ENCODE data around the gene SDSL. TPM values are rescaled to one million over a fixed set of nuclear protein-coding genes. Genes with fewer than 3 reads are reported as not detected.

SDSL gene
- total RNA-seq, 1 donor from 2014 or later = 10.7 TPM

- Histone ChIP-seq H3K27me3 (no peaks in the 10 kb centered on the region), H3K27ac (no peak overlapping the region), H3K4me3 (no peak overlapping the region), H3K36me3 (no peaks in the 10 kb centered on the region), H3K9me3 (no peaks in the 10 kb centered on the region), H3K4me1 (peaks cover 15% of the 10 kb centered on the region)
- intact Hi-C loops (cut with DNase I) = loop anchor here (10.0 kb wide), 1 partner anchor 231 kb away; no protein-coding TSS in a partner anchor
- DNase-seq (no peak), ATAC-seq (no peak)
- TF ChIP-seq CTCF (IDR thresholded peaks at IDR 0.05) = no peak
Measured at GRCh38 chr12:113425960-113426453, 3.8 kb downstream of the SDSL start.

GRCh38 chr12:113427882-113428281 lies 5.7 kb downstream of the SDSL start:
- no peaks in the 10 kb centered on the region for H3K9me3 ChIP-seq
- intact Hi-C loops (cut with DNase I) = loop anchor here (10.0 kb wide), 1 partner anchor 233 kb away; no protein-coding TSS in a partner anchor
- H3K27me3 ChIP-seq = no peaks in the 10 kb centered on the region
- TF ChIP-seq CTCF (IDR thresholded peaks at IDR 0.05) = no peak
- no peak overlapping the region for H3K27ac ChIP-seq
- H3K4me1 ChIP-seq = peaks cover 6% of the 10 kb centered on the region
- no peaks in the 10 kb centered on the region for H3K36me3 ChIP-seq
- no peak for DNase-seq
- ATAC-seq = no peak
- no peak overlapping the region for H3K4me3 ChIP-seq

GRCh38 chr12:113428482-113428881 lies 6.3 kb downstream of the SDSL start:
- Histone ChIP-seq H3K4me1 (peaks cover 3% of the 10 kb centered on the region), H3K9me3 (no peaks in the 10 kb centered on the region), H3K27ac (no peak overlapping the region), H3K27me3 (no peaks in the 10 kb centered on the region), H3K36me3 (no peaks in the 10 kb centered on the region), H3K4me3 (no peak overlapping the region)
- no peak for TF ChIP-seq CTCF (IDR thresholded peaks at IDR 0.05)
- intact Hi-C loops (cut with DNase I) = loop anchor here (10.0 kb wide), 1 partner anchor 234 kb away; no protein-coding TSS in a partner anchor
- ATAC-seq = no peak
- DNase-seq = no peak

- ATAC-seq (no peak), DNase-seq (no peak)
- intact Hi-C loops (cut with DNase I) = no loop called here
- no peaks in the 10 kb centered on the region for H3K36me3 ChIP-seq
- H3K9me3 ChIP-seq = no peaks in the 10 kb centered on the region
- no peaks in the 10 kb centered on the region for H3K27me3 ChIP-seq
- no peak overlapping the region for H3K4me3 ChIP-seq
- no peaks in the 10 kb centered on the region for H3K4me1 ChIP-seq
- TF ChIP-seq CTCF (IDR thresholded peaks at IDR 0.05) = no peak
- H3K27ac ChIP-seq = no peak overlapping the region
Measured at GRCh38 chr12:113432986-113433385, 10.8 kb downstream of the SDSL start.

- Histone ChIP-seq H3K27ac (no peak overlapping the region), H3K27me3 (no peaks in the 10 kb centered on the region), H3K36me3 (no peaks in the 10 kb centered on the region), H3K4me1 (no peaks in the 10 kb centered on the region), H3K4me3 (no peak overlapping the region), H3K9me3 (no peaks in the 10 kb centered on the region)
- no peak for DNase-seq
- TF ChIP-seq CTCF (IDR thresholded peaks at IDR 0.05) = no peak
- ATAC-seq = no peak
- intact Hi-C loops (cut with DNase I) = no loop called here
Measured at GRCh38 chr12:113435367-113435766, 13.2 kb downstream of the SDSL start.

- intact Hi-C loops (cut with DNase I) = no loop called here
- no peaks in the 10 kb centered on the region for H3K36me3 ChIP-seq
- DNase-seq (no peak), ATAC-seq (no peak)
- H3K4me1 ChIP-seq = no peaks in the 10 kb centered on the region
- H3K27ac ChIP-seq = no peak overlapping the region
- H3K9me3 ChIP-seq = no peaks in the 10 kb centered on the region
- no peak overlapping the region for H3K4me3 ChIP-seq
- TF ChIP-seq CTCF (IDR thresholded peaks at IDR 0.05) = no peak
- H3K27me3 ChIP-seq = no peaks in the 10 kb centered on the region
Measured at GRCh38 chr12:113436586-113436985, 14.4 kb downstream of the SDSL start.

All from upper lobe of right lung (tissue), 1 donor.